Loucy (cell line): ENCODE data around the gene IPO5.

Source experiments
- H2AFZ ChIP-seq: fragments of 200-600 bp; sonication (generic); 2 replicates; pipeline ENCODE4 v1.6.0; 2016; ENCODE audit warnings: antibody characterized with exemption, mild to moderate bottlenecking, low read length, moderate library complexity
- H3F3A ChIP-seq: fragments of 200-600 bp; 2 replicates; pipeline ENCODE4 v1.6.0; 2016; ENCODE audit warnings: antibody characterized with exemption, low read depth, mild to moderate bottlenecking
- H3K27me3 ChIP-seq: fragments of 200-600 bp; sonication (generic); 2 replicates; pipeline ENCODE4 v1.6.1; 2014; ENCODE audit warnings: low read length, mild to moderate bottlenecking; ENCODE audit not compliant: insufficient read depth, poor library complexity, severe bottlenecking
- H3K36me3 ChIP-seq: fragments of 200-600 bp; sonication (generic); 2 replicates; pipeline ENCODE4 v1.6.1; 2016; ENCODE audit warnings: low read length; ENCODE audit not compliant: insufficient read depth
- H3K4me1 ChIP-seq: fragments of 200-600 bp; sonication (generic); 2 replicates; pipeline ENCODE4 v1.5.1; 2014; ENCODE audit warnings: low read length, mild to moderate bottlenecking; ENCODE audit not compliant: insufficient read depth, poor library complexity, severe bottlenecking
- H3K4me2 ChIP-seq: fragments of 200-600 bp; sonication (generic); 2 replicates; pipeline ENCODE4 v1.6.0; 2014; ENCODE audit warnings: antibody characterized with exemption, low read length, low read depth, mild to moderate bottlenecking; ENCODE audit not compliant: poor library complexity, severe bottlenecking
- H3K4me3 ChIP-seq: fragments of 200-600 bp; sonication (generic); 2 replicates; pipeline ENCODE4 v1.5.1; 2014; ENCODE audit warnings: low read length, mild to moderate bottlenecking, mixed read lengths; ENCODE audit not compliant: poor library complexity, severe bottlenecking
- H3K79me2 ChIP-seq: fragments of 200-600 bp; sonication (generic); 2 replicates; pipeline ENCODE4 v1.6.1; 2014; ENCODE audit warnings: low read length; ENCODE audit not compliant: insufficient read depth
- H3K9ac ChIP-seq: fragments of 200-600 bp; sonication (generic); 2 replicates; pipeline ENCODE4 v1.6.0; 2014; ENCODE audit warnings: mild to moderate bottlenecking, low read depth, low read length, moderate library complexity; ENCODE audit not compliant: poor library complexity, severe bottlenecking
- H3K9me2 ChIP-seq: fragments of 200-600 bp; sonication (generic); replicated peaks from 2 replicates; pipeline ENCODE4 v1.6.1; 2016; ENCODE audit warnings: low read depth, low read length, mixed read lengths
- H3K9me3 ChIP-seq: fragments of 200-600 bp; sonication (generic); 2 replicates; pipeline ENCODE4 v1.6.1; 2014; ENCODE audit warnings: mild to moderate bottlenecking, antibody characterized with exemption, low read length, low read depth; ENCODE audit not compliant: insufficient read depth
- H4K20me1 ChIP-seq: fragments of 200-600 bp; sonication (generic); 2 replicates; pipeline ENCODE4 v1.6.0; 2014; ENCODE audit warnings: antibody characterized with exemption, low read length, mild to moderate bottlenecking; ENCODE audit not compliant: insufficient read depth, poor library complexity, severe bottlenecking
- CTCF ChIP-seq: fragments of 200-600 bp; sonication (generic); conservative IDR thresholded peaks from 2 replicates; pipeline ENCODE4 v1.5.1; 2014; ENCODE audit warnings: mild to moderate bottlenecking, antibody characterized with exemption, low read length
- EZH2phosphoT487 ChIP-seq: fragments of 200-600 bp; IDR thresholded peaks from 2 replicates; pipeline ENCODE4 v1.6.1; 2018; ENCODE audit warnings: antibody characterized with exemption, mild to moderate bottlenecking, moderate library complexity, borderline replicate concordance

IPO5 gene

DNA sequence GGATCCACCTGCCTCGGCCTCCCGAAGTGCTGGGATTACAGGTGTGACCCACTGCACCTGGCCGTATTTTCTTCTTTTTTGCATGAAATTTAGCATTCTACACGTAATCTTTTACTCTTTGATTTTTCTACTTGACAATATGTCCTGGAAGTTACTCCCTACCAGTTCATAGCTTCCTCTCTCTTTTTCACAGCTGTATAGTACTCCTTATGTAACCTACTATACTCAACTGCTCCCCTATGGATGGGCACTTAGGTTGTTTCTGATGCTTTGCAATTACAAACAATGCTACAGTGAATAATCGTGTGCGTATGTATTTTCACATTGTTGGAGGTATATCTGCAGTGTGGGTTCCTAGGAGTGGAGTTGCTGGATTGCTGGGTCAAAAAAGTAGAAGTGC, 98.9 kb downstream of the IPO5 start:
- no peaks in the 10 kb centered on the region for H3K36me3 ChIP-seq
- H4K20me1 ChIP-seq, result no peaks in the 10 kb centered on the region
- no peak overlapping the region for H3K4me2 ChIP-seq
- no peaks in the 10 kb centered on the region for H3K4me1 ChIP-seq
- no peaks in the 10 kb centered on the region for H3F3A ChIP-seq
- H3K27me3 ChIP-seq, result no peaks in the 10 kb centered on the region
- H3K9me3 ChIP-seq, result no peaks in the 10 kb centered on the region
- TF ChIP-seq EZH2phosphoT487 (no peak), CTCF (no peak)
- H3K9ac ChIP-seq, result no peak overlapping the region
- H2AFZ ChIP-seq, result no peak overlapping the region
- H3K79me2 ChIP-seq, result no peaks in the 10 kb centered on the region
- no peaks in the 10 kb centered on the region for H3K9me2 ChIP-seq
- no peak overlapping the region for H3K4me3 ChIP-seq

- no peak for TF ChIP-seq EZH2phosphoT487
- no peak for TF ChIP-seq CTCF
- H3K9me3 ChIP-seq, result no peaks in the 10 kb centered on the region
- H4K20me1 ChIP-seq, result no peaks in the 10 kb centered on the region
- H3K36me3 ChIP-seq, result no peaks in the 10 kb centered on the region
- H3K27me3 ChIP-seq, result no peaks in the 10 kb centered on the region
- H3K79me2 ChIP-seq, result no peaks in the 10 kb centered on the region
- H3F3A ChIP-seq, result no peaks in the 10 kb centered on the region
- no peaks in the 10 kb centered on the region for H3K9me2 ChIP-seq
- no peak overlapping the region for H3K9ac ChIP-seq
- no peak overlapping the region for H3K4me3 ChIP-seq
- H3K4me2 ChIP-seq, result no peak overlapping the region
- H2AFZ ChIP-seq, result no peak overlapping the region
- no peaks in the 10 kb centered on the region for H3K4me1 ChIP-seq
These were observed 100.8 kb downstream of the IPO5 start for GRCh38 chr13:98054301-98054700.

DNA sequence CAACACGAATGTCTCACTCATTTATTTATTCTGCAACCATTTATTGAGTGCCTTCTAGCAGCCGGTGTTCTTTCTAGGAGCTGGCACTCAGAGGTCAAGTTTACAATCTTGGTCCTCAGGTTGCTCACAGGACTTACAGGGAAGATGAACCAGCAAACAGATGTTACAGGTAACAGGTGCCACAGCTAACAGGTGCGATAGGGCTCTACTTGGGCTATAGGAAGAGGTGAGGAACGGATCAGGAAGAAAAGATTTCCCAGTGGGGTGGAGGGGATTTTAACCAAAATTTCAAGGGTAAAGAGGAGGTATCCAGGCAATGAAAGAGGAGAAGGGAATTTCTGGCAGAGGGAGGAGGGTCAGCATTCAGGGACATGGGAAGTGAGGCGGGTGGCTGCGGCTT, 102.1 kb downstream of the IPO5 start:
- Histone ChIP-seq H3K4me2 (no peak overlapping the region), H3F3A (no peaks in the 10 kb centered on the region), H3K9me2 (no peaks in the 10 kb centered on the region), H3K36me3 (no peaks in the 10 kb centered on the region), H3K4me1 (no peaks in the 10 kb centered on the region), H2AFZ (no peak overlapping the region), H3K27me3 (no peaks in the 10 kb centered on the region), H3K79me2 (no peaks in the 10 kb centered on the region), H3K9ac (no peak overlapping the region), H4K20me1 (no peaks in the 10 kb centered on the region), H3K4me3 (no peak overlapping the region), H3K9me3 (no peaks in the 10 kb centered on the region)
- no peak for TF ChIP-seq CTCF
- TF ChIP-seq EZH2phosphoT487, result no peak
